Breast epithelium (tissue), 4 donors: ENCODE results near the gene LMX1B. TPM values are rescaled to one million over a fixed set of nuclear protein-coding genes. Genes with fewer than 3 reads are reported as not detected.

ENCODE experiments used
- DNase-seq, 2 donors: peaks; one replicate each; pipeline ENCODE4 v3.0.0-alpha.2; 2019; ENCODE audit warnings: low spot score in 2 of 2
- H3K27ac ChIP-seq, 2 donors: fragments of 200-600 bp; sonication (generic) in 1 of 2; one replicate each; pipeline ENCODE4 v1.5.1; 2016 to 2019; ENCODE audit warnings: mild to moderate bottlenecking in 1 of 2
- H3K27me3 ChIP-seq, 2 donors: fragments of 200-600 bp; sonication (generic) in 1 of 2; one replicate each; pipeline versions ENCODE4 v1.5.1 to v1.6.0; 2017 to 2019; ENCODE audit warnings: control low read depth in 1 of 2, mild to moderate bottlenecking in 1 of 2
- H3K36me3 ChIP-seq: fragments of 200-600 bp; one replicate; pipeline ENCODE4 v1.5.1; 2019
- H3K4me1 ChIP-seq, 2 donors: fragments of 200-600 bp; sonication (generic); one replicate each; pipeline ENCODE4 v1.5.1; 2016 to 2019; ENCODE audit warnings: control low read depth in 1 of 2
- H3K4me3 ChIP-seq, 3 donors: fragments of 200-600 bp; sonication (generic); 1 replicate in 2 of 3; 2 replicates in 1 of 3; pipeline ENCODE4 v1.5.1; 2016 to 2019; ENCODE audit warnings: mild to moderate bottlenecking in 3 of 3, moderate library complexity in 2 of 3
- H3K9me3 ChIP-seq, 2 donors: fragments of 200-600 bp; sonication (generic) in 1 of 2; one replicate each; pipeline ENCODE4 v1.5.1; 2016 to 2019; ENCODE audit warnings: control low read depth in 1 of 2
- CTCF ChIP-seq, 3 donors: fragments of 450-650 bp; IDR thresholded peaks; one replicate each; pipeline ENCODE4 v1.5.1; 2016 to 2017; ENCODE audit warnings: antibody characterized with exemption in 3 of 3, mild to moderate bottlenecking in 3 of 3, moderate library complexity in 3 of 3
- POLR2A ChIP-seq: fragments of 450-650 bp; IDR thresholded peaks from one replicate; pipeline ENCODE4 v1.6.1; 2016; ENCODE audit warnings: antibody characterized with exemption, mild to moderate bottlenecking, moderate library complexity
- POLR2AphosphoS5 ChIP-seq, 3 donors: sonication (generic); formaldehyde crosslinking; IDR thresholded peaks; one replicate each; pipeline ENCODE4 v1.6.1; 2017; ENCODE audit warnings: antibody characterized with exemption in 3 of 3
- intact Hi-C: fragments of 100-400 bp; cut with DNase I; formaldehyde crosslinking; loops from one replicate; pipeline ENCODE4 v1.15.1; 2023; ENCODE audit warnings: low total_unique reads
- total RNA-seq, 3 donors: library from RNA; depleted of rRNA; stranded (reverse); fragments of >200 nt; gene quantifications; one replicate each; pipeline ENCODE4 v1.1.0, GENCODE V29; 2016

The LMX1B gene
- total RNA-seq, 3 donors from 2014 or later: 0.16 to 20.3 (median 9.2) TPM

- H3K4me3 ChIP-seq: no peak overlapping the region
- no peaks in the 10 kb centered on the region for H3K9me3 ChIP-seq
- peaks cover 12 to 17% of the 10 kb centered on the region in 2 donors for H3K4me1 ChIP-seq
- no peaks in the 10 kb centered on the region for H3K36me3 ChIP-seq
- intact Hi-C loops: no loop called here
- H3K27me3 ChIP-seq: no peaks in the 10 kb centered on the region
- peak in 1 of 2 donors; percentile 36 for DNase-seq
- H3K27ac ChIP-seq: peak overlapping the region; percentile 83 to 89
- no peak for TF ChIP-seq POLR2AphosphoS5 (IDR thresholded peaks at IDR 0.05)
- TF ChIP-seq POLR2A: no peak
- TF ChIP-seq CTCF (IDR thresholded peaks at IDR 0.05): no peak
Measured at GRCh38 chr9:126661521-126662251, 48.0 kb downstream of the LMX1B start.

GRCh38 chr9:126663661-126664072 is 49.9 kb downstream of the LMX1B start:
- Histone ChIP-seq H3K27ac (peak overlapping the region; percentile 61 to 68), H3K4me3 (no peak overlapping the region), H3K36me3 (no peaks in the 10 kb centered on the region), H3K9me3 (no peaks in the 10 kb centered on the region), H3K4me1 (peaks cover 12 to 17% of the 10 kb centered on the region in 2 donors), H3K27me3 (no peaks in the 10 kb centered on the region)
- DNase-seq: no peak
- no peak for TF ChIP-seq POLR2A
- no peak for TF ChIP-seq CTCF (IDR thresholded peaks at IDR 0.05)
- no peak for TF ChIP-seq POLR2AphosphoS5 (IDR thresholded peaks at IDR 0.05)
- intact Hi-C loops: no loop called here

GRCh38 chr9:126664900-126665643 is 51.3 kb downstream of the LMX1B start:
- H3K9me3 ChIP-seq: no peaks in the 10 kb centered on the region
- no peaks in the 10 kb centered on the region for H3K36me3 ChIP-seq
- intact Hi-C loops: no loop called here
- no peak for TF ChIP-seq POLR2AphosphoS5 (IDR thresholded peaks at IDR 0.05)
- no peak for TF ChIP-seq POLR2A
- no peak for TF ChIP-seq CTCF (IDR thresholded peaks at IDR 0.05)
- peak overlapping the region in 2 of 3 donors; percentile 7 to 47 for H3K4me3 ChIP-seq
- no peaks in the 10 kb centered on the region for H3K27me3 ChIP-seq
- peak in 1 of 2 donors; percentile 66 for DNase-seq
- peak overlapping the region; percentile 32 to 36 for H3K27ac ChIP-seq
- peaks cover 12 to 17% of the 10 kb centered on the region in 2 donors for H3K4me1 ChIP-seq

- H3K27me3 ChIP-seq: no peaks in the 10 kb centered on the region
- DNase-seq: no peak
Measured at GRCh38 chr9:126665644-126666035, 51.9 kb downstream of the LMX1B start.

More at GRCh38 chr9:126665644-126666035, 51.9 kb downstream of the LMX1B start:
- H3K4me3 ChIP-seq: no peak overlapping the region
- intact Hi-C loops: no loop called here
- H3K9me3 ChIP-seq: no peaks in the 10 kb centered on the region
- TF ChIP-seq CTCF (IDR thresholded peaks at IDR 0.05) (no peak), POLR2AphosphoS5 (IDR thresholded peaks at IDR 0.05) (no peak), POLR2A (no peak)
- H3K36me3 ChIP-seq: no peaks in the 10 kb centered on the region
- H3K4me1 ChIP-seq: peaks cover 12 to 19% of the 10 kb centered on the region in 2 donors
- peak overlapping the region; percentile 32 to 36 for H3K27ac ChIP-seq
